K562 (cell line): Measurements from ENCODE around the gene PRKG1. TPM values are rescaled to one million over a fixed set of nuclear protein-coding genes. Genes with fewer than 3 reads are reported as not detected.

Experiments used
- ATAC-seq: fragments of 200-7000 bp; cut with Tn5 transposase; 3 replicates; pipeline ENCODE4 v1.9.1; 2020; ENCODE audit warnings: moderate library complexity
- BruUV-seq: library from RNA; stranded (reverse); fragments of 400-500 nt; replicated peaks from 2 replicates; lab custom pipeline; 2021; lab: Mats Ljungman, UMichigan
- CTCF ChIA-PET: fragments of 300-600 bp; formaldehyde crosslinking; extraction: SDS; loops from one replicate; lab custom pipeline; 2021; ENCODE audit warnings: low intra/inter-chr PET ratio; lab: Yijun Ruan, JAX
- POLR2A ChIA-PET: fragments of 300-600, 350-650 bp; sonication (Branson Sonifier 250); formaldehyde crosslinking; extraction: SDS; loops from one replicate; lab custom pipeline; 2021; ENCODE audit warnings: antibody characterized with exemption, inconsistent platforms; lab: Yijun Ruan, JAX
- DNase-seq, 4 experiments: peaks; one replicate each; pipeline versions ENCODE4 v3.0.0 to v3.0.0-alpha.2; 2011 to 2018; ENCODE audit warnings: low spot score in 3 of 4, mixed read lengths in 3 of 4; ENCODE audit errors: extremely low read depth in 1 of 4
- FAIRE-seq: peaks from 2 replicates; lab custom pipeline; 2011; peaks lifted over from hg19 to GRCh38; lab: Jason Lieb, UNC
- H2AFZ ChIP-seq: 2 replicates; pipeline ENCODE4 v1.6.0; 2011; ENCODE audit warnings: low read depth, low read length, control low read depth, inconsistent platforms
- H3K27ac ChIP-seq: fragments of 200-600 bp; 3 replicates; pipeline ENCODE4 v1.8.0; 2011; ENCODE audit warnings: low read depth, mild to moderate bottlenecking, control low read depth, inconsistent platforms, low read length, moderate library complexity, mixed read lengths; ENCODE audit errors: extremely low read depth
- H3K27me3 ChIP-seq, 2 experiments: fragments of 300-600 bp in 1 of 2; 2 replicates in 1 of 2; 3 replicates in 1 of 2; pipeline versions ENCODE4 v1.6.0 to v1.8.0; 2011; ENCODE audit warnings: inconsistent platforms in 2 of 2, low read length in 2 of 2, mild to moderate bottlenecking in 1 of 2, mixed read lengths in 1 of 2, moderate library complexity in 1 of 2; ENCODE audit not compliant: control insufficient read depth in 2 of 2, insufficient read depth in 2 of 2
- H3K36me3 ChIP-seq: fragments of 300-600 bp; 3 replicates; pipeline ENCODE4 v1.8.0; 2011; ENCODE audit warnings: mild to moderate bottlenecking, low read length, inconsistent platforms; ENCODE audit not compliant: control insufficient read depth, insufficient read depth
- H3K4me1 ChIP-seq, 2 experiments: fragments of 200-600 bp in 1 of 2; replicated peaks in 1 of 2; 2 replicates in 1 of 2; 3 replicates in 1 of 2; pipeline versions ENCODE4 v1.5.1 to v1.8.0; 2011; ENCODE audit warnings: inconsistent platforms in 2 of 2, low read length in 2 of 2, mild to moderate bottlenecking in 1 of 2, mixed read lengths in 1 of 2, moderate library complexity in 1 of 2; ENCODE audit not compliant: control insufficient read depth in 2 of 2, insufficient read depth in 2 of 2
- H3K4me2 ChIP-seq: 2 replicates; pipeline ENCODE4 v1.6.1; 2011; ENCODE audit warnings: low read length, control low read depth, inconsistent platforms, mixed read lengths; ENCODE audit not compliant: insufficient read depth
- H3K4me3 ChIP-seq: fragments of 200-600 bp; sonication (generic), shearing (Covaris generic); 2 replicates; pipeline ENCODE4 v1.5.1; 2016; ENCODE audit warnings: control low read depth, inconsistent platforms
- H3K79me2 ChIP-seq: fragments of 200-600 bp; 3 replicates; pipeline ENCODE4 v1.8.0; 2011; ENCODE audit warnings: low read length, inconsistent platforms; ENCODE audit not compliant: control insufficient read depth, insufficient read depth
- H3K9ac ChIP-seq, 2 experiments: 2 replicates each; pipeline versions ENCODE4 v1.6.0 to v1.6.1; 2011; ENCODE audit warnings: low read depth in 2 of 2, low read length in 2 of 2, control low read depth in 1 of 2, inconsistent platforms in 1 of 2, mild to moderate bottlenecking in 1 of 2, mixed read lengths in 1 of 2; ENCODE audit not compliant: insufficient read depth in 1 of 2
- H3K9me1 ChIP-seq: one replicate; pipeline ENCODE4 v1.6.0; 2011; ENCODE audit warnings: inconsistent platforms, mild to moderate bottlenecking, low read length, moderate library complexity; ENCODE audit not compliant: control insufficient read depth, insufficient read depth
- H3K9me3 ChIP-seq: replicated peaks from 2 replicates; pipeline ENCODE4 v1.5.1; 2011; ENCODE audit warnings: low read depth, low read length, inconsistent platforms; ENCODE audit not compliant: control insufficient read depth, insufficient read depth
- H4K20me1 ChIP-seq: replicated peaks from 2 replicates; pipeline ENCODE4 v1.6.1; 2011; ENCODE audit warnings: low read length, inconsistent platforms, mixed read lengths; ENCODE audit not compliant: control insufficient read depth, insufficient read depth
- CAMTA2 ChIP-seq: fragments of 250-450 bp; sonication (Bioruptor Pico); conservative IDR thresholded peaks from 2 replicates; pipeline ENCODE4 v1.5.1; 2022
- ESRRA ChIP-seq: fragments of 450-650 bp; IDR thresholded peaks from 2 replicates; pipeline ENCODE4 v1.6.1; 2014; ENCODE audit warnings: low read depth, mild to moderate bottlenecking, moderate library complexity, borderline replicate concordance
- GATA2 ChIP-seq: sonication (generic); formaldehyde crosslinking; IDR thresholded peaks from 2 replicates; pipeline ENCODE4 v1.4.0; 2020; ENCODE audit warnings: mild to moderate bottlenecking, missing genetic modification reagents
- GTF2E2 ChIP-seq: fragments of 200-800 bp; sonication (Bioruptor generic); IDR thresholded peaks from 2 replicates; pipeline ENCODE4 v1.6.1; 2016; ENCODE audit warnings: missing genetic modification characterization, missing compliant biosample characterization
- GTF2F1 ChIP-seq: IDR thresholded peaks from 2 replicates; pipeline ENCODE4 v1.6.1; 2011; ENCODE audit warnings: low read depth, low read length, improper control_type of control experiment
- HES1 ChIP-seq: fragments of 450-650 bp; IDR thresholded peaks from 2 replicates; pipeline ENCODE4 v1.6.1; 2016; ENCODE audit warnings: low read depth, mild to moderate bottlenecking, moderate library complexity
- HNRNPH1 ChIP-seq: fragments of 200-400 bp; formaldehyde crosslinking; optimal IDR thresholded peaks from 2 replicates; pipeline ENCODE3; 2017; ENCODE audit warnings: low read depth, mild to moderate bottlenecking, low read length, moderate library complexity
- MBD2 ChIP-seq: sonication (generic); IDR thresholded peaks from 2 replicates; pipeline ENCODE4 v1.6.1; 2016; ENCODE audit warnings: low read depth, borderline replicate concordance
- MCM7 ChIP-seq, 2 experiments: fragments of 450-650 bp; IDR thresholded peaks; 2 replicates each; pipeline ENCODE4 v1.6.1; 2016 to 2018
- RFX7 ChIP-seq: fragments of 250-450 bp; sonication (Bioruptor Pico); IDR thresholded peaks from 2 replicates; pipeline ENCODE4 v1.5.1; 2021; ENCODE audit warnings: mild to moderate bottlenecking
- TCF7L2 ChIP-seq: fragments of 150-350 bp; IDR thresholded peaks from 2 replicates; pipeline ENCODE4 v1.6.1; 2016; ENCODE audit warnings: low read depth, mild to moderate bottlenecking, low read length, moderate library complexity
- TFE3 ChIP-seq: fragments of 450-650 bp; formaldehyde crosslinking; IDR thresholded peaks from 2 replicates; pipeline ENCODE4 v1.4.0; 2020; ENCODE audit warnings: mild to moderate bottlenecking, mixed read lengths
- WHSC1 ChIP-seq: IDR thresholded peaks from one replicate; pipeline ENCODE4 v1.6.1; 2012; ENCODE audit warnings: low read length, control low read depth, inconsistent platforms
- ZNF316 ChIP-seq: fragments of 450-650 bp; IDR thresholded peaks from 2 replicates; pipeline ENCODE4 v1.6.1; 2016
- ZNF785 ChIP-seq: fragments of 250-450 bp; sonication (Bioruptor Pico); IDR thresholded peaks from 2 replicates; pipeline ENCODE4 v1.4.0; 2020; ENCODE audit warnings: mild to moderate bottlenecking
- WGBS: fragments of 100-300 bp; shearing (Covaris generic); methylation state at CpG from one replicate; pipeline ENCODE4 v1.1.6; 2016; ENCODE audit warnings: low coverage, mixed read lengths; ENCODE audit not compliant: insufficient coverage; ENCODE audit errors: missing lambda C conversion rate; 5-methylcytosine and 5-hydroxymethylcytosine counted together
- in situ Hi-C: fragments of 300-500 bp; cut with MboI; formaldehyde crosslinking; loops from 4 replicates; pipeline ENCODE4 v1.15.0; 2018; ENCODE audit warnings: inconsistent platforms, mixed read lengths
- intact Hi-C: fragments of 100-400 bp; cut with micrococcal nuclease; formaldehyde crosslinking; loops from 2 replicates; pipeline ENCODE4 v1.14.2; 2022
- polyA plus RNA-seq, 8 experiments: library from polyadenylated mRNA; depleted of rRNA in 4 of 8; stranded (reverse) in 5 of 8; unstranded in 3 of 8; fragments of >200 nt; fragmentation: Nextera tagmentation in 2 of 8; fragmentation: Illumina TruSeq in 1 of 8; extraction: Ambion mirVana in 2 of 8; extraction: Trizol in 1 of 8; gene quantifications; 2 replicates each; pipeline versions ENCODE4 v1.2.1 to v1.2.3, GENCODE V29; 2011 to 2014; ENCODE audit warnings: inconsistent platforms in 1 of 8, missing spikeins in 1 of 8
- total RNA-seq, 7 experiments: library from RNA; depleted of rRNA in 6 of 7; stranded (reverse); fragments of >200 nt in 6 of 7; fragmentation: Illumina TruSeq in 2 of 7; extraction: Trizol in 2 of 7; gene quantifications; 2 replicates each; pipeline versions ENCODE4 v1.2.1 to v1.2.3, GENCODE V29; 2011 to 2021; ENCODE audit warnings: low replicate concordance in 1 of 7
- TF ChIP-seq, protein P1 (sequence below): sonication (generic); formaldehyde crosslinking; IDR thresholded peaks from 2 replicates; pipeline ENCODE4 v1.8.0; 2022; ENCODE audit warnings: mild to moderate bottlenecking, low read depth, missing genetic modification reagents

The PRKG1 gene
- total and polyA plus RNA-seq, 9 of the 15 experiments (the other 6 are each of a cell fraction or from before 2014, with no cell fraction given), result 0.22 TPM; not detected in 8

DNA sequence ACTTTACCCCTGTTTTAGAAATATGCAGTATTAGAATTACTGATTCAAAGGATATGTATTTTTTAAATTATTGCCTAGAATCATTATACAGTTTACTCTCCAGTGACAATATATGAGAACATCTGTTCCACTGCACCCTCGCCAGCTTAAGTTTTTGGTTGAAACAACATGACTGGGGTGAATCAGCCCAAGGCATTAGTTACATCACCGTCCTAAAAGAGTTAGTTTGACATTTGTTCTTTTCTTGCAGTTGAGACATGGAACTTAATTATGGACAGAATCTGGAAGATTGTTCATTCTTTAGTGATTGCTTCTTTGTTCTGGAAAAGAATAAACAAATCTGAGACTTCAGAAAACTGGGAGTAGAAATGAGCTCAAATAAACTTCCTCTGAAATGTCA is 1072.5 kb downstream of the PRKG1 start:
- no peak overlapping the region for H3K9ac ChIP-seq
- 0% methylated on average over 2 of the region's 2 CpGs for WGBS
- BruUV-seq, result no TSS peak
- H3K27ac ChIP-seq, result no peak overlapping the region
- no peaks in the 10 kb centered on the region; the same call in 1 of the 2 replicates for H3K9me3 ChIP-seq
- no peaks in the 10 kb centered on the region for H3K4me1 ChIP-seq
- ChIA-PET CTCF (no interaction called here), POLR2A (no interaction called here)
- in situ Hi-C loops, result no loop called here
- no peaks in the 10 kb centered on the region for H4K20me1 ChIP-seq
- FAIRE-seq (no peak), ATAC-seq (no peak), DNase-seq (no peak)
- H2AFZ ChIP-seq, result no peak overlapping the region
- intact Hi-C loops, result no loop called here
- H3K4me3 ChIP-seq, result no peak overlapping the region
- no peaks in the 10 kb centered on the region for H3K79me2 ChIP-seq
- H3K27me3 ChIP-seq, result no peaks in the 10 kb centered on the region
- no peak overlapping the region for H3K4me2 ChIP-seq
- H3K36me3 ChIP-seq, result no peaks in the 10 kb centered on the region
- no peaks in the 10 kb centered on the region for H3K9me1 ChIP-seq
- TF ChIP-seq, protein P1, sequence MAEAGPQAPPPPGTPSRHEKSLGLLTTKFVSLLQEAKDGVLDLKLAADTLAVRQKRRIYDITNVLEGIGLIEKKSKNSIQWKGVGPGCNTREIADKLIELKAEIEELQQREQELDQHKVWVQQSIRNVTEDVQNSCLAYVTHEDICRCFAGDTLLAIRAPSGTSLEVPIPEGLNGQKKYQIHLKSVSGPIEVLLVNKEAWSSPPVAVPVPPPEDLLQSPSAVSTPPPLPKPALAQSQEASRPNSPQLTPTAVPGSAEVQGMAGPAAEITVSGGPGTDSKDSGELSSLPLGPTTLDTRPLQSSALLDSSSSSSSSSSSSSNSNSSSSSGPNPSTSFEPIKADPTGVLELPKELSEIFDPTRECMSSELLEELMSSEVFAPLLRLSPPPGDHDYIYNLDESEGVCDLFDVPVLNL, result no peak
- TF ChIP-seq HNRNPH1, result no peak

- Histone ChIP-seq H2AFZ (no peak overlapping the region), H3K4me1 (no peaks in the 10 kb centered on the region), H4K20me1 (no peaks in the 10 kb centered on the region), H3K9ac (no peak overlapping the region), H3K4me3 (no peak overlapping the region), H3K9me3 (no peaks in the 10 kb centered on the region), H3K27ac (no peak overlapping the region), H3K36me3 (no peaks in the 10 kb centered on the region), H3K27me3 (no peaks in the 10 kb centered on the region), H3K4me2 (no peak overlapping the region), H3K9me1 (no peaks in the 10 kb centered on the region), H3K79me2 (no peaks in the 10 kb centered on the region)
- no peak for DNase-seq
- no peak for ATAC-seq
- 0% methylated on average over 4 of the region's 4 CpGs for WGBS
- no peak for FAIRE-seq
- intact Hi-C loops (no loop called here), in situ Hi-C loops (no loop called here)
- BruUV-seq, result no TSS peak
- ChIA-PET CTCF (no interaction called here), POLR2A (no interaction called here)
- TF ChIP-seq GTF2E2 (tag) (no peak), TFE3 (CRISPR knock-in tag) (no peak), CAMTA2 (CRISPR knock-in tag) (no peak), RFX7 (no peak), ESRRA (no peak), ZNF316 (no peak), GATA2 (CRISPR knock-in tag) (no peak), HES1 (no peak), MCM7 (IDR thresholded peaks at IDR 0.05) (no peak), MBD2 (no peak), GTF2F1 (no peak), WHSC1 (no peak), ZNF785 (no peak), TCF7L2 (no peak)
These were observed 1096.5 kb downstream of the PRKG1 start for GRCh38 chr10:52170776-52171175.
